Neural cell (in vitro differentiated cells): Measurements from ENCODE around the gene TRIM2. TPM values are rescaled to one million over a fixed set of nuclear protein-coding genes. Genes with fewer than 3 reads are reported as not detected.

Experiments
- H2AFZ ChIP-seq: fragments of 200-600, 300-800 bp; sonication (generic), shearing (Covaris generic); 2 replicates; pipeline ENCODE4 v1.6.0; 2014; ENCODE audit warnings: low read depth, mild to moderate bottlenecking, antibody characterized with exemption, low read length, moderate library complexity
- H3F3A ChIP-seq: fragments of 200-600 bp; shearing (Covaris generic); 2 replicates; pipeline ENCODE4 v1.6.1; 2016; ENCODE audit warnings: mild to moderate bottlenecking, moderate library complexity, mixed read lengths, antibody characterized with exemption, low read length; ENCODE audit not compliant: insufficient read depth, poor library complexity, severe bottlenecking
- H3K27ac ChIP-seq: fragments of 200-600, 300-800 bp; sonication (generic), shearing (Covaris generic); 2 replicates; pipeline ENCODE4 v1.5.1; 2014; ENCODE audit warnings: mild to moderate bottlenecking, low read length, moderate library complexity
- H3K27me3 ChIP-seq: fragments of 300-800, 200-600 bp; sonication (generic), shearing (Covaris generic); 2 replicates; pipeline ENCODE4 v1.6.0; 2014; ENCODE audit warnings: mild to moderate bottlenecking, low read depth, low read length, moderate library complexity; ENCODE audit not compliant: insufficient read depth
- H3K36me3 ChIP-seq: fragments of 300-800, 200-600 bp; sonication (generic), shearing (Covaris generic); 2 replicates; pipeline ENCODE4 v1.5.1; 2014; ENCODE audit warnings: mild to moderate bottlenecking, antibody characterized with exemption, low read length, moderate library complexity; ENCODE audit not compliant: insufficient read depth
- H3K4me2 ChIP-seq: fragments of 300-800, 200-600 bp; sonication (generic), shearing (Covaris generic); 2 replicates; pipeline ENCODE4 v1.6.0; 2014; ENCODE audit warnings: mild to moderate bottlenecking, low read length
- H3K4me3 ChIP-seq: fragments of 300-800, 200-600 bp; sonication (generic), shearing (Covaris generic); 2 replicates; pipeline ENCODE4 v1.5.1; 2014; ENCODE audit warnings: mild to moderate bottlenecking, low read length, moderate library complexity
- H3K79me2 ChIP-seq: fragments of 200-600 bp; shearing (Covaris generic); replicated peaks from 2 replicates; pipeline ENCODE4 v1.6.0; 2014; ENCODE audit warnings: mild to moderate bottlenecking, low read length, moderate library complexity; ENCODE audit not compliant: insufficient read depth
- H3K9ac ChIP-seq: fragments of 300-800, 200-600 bp; sonication (generic), shearing (Covaris generic); 2 replicates; pipeline ENCODE4 v1.6.1; 2016; ENCODE audit warnings: mild to moderate bottlenecking, low read length, mixed read lengths
- H3K9me2 ChIP-seq: fragments of 200-600 bp; shearing (Covaris generic); 2 replicates; pipeline ENCODE4 v1.6.1; 2016; ENCODE audit warnings: mild to moderate bottlenecking, low read length, mixed read lengths; ENCODE audit not compliant: insufficient read depth
- H3K9me3 ChIP-seq: fragments of 200-600, 300-800 bp; sonication (generic), shearing (Covaris generic); 2 replicates; pipeline ENCODE4 v1.6.1; 2016; ENCODE audit warnings: mild to moderate bottlenecking, mixed run types, low read length, moderate library complexity, mixed read lengths
- H4K20me1 ChIP-seq: fragments of 200-600 bp; shearing (Covaris generic); 2 replicates; pipeline ENCODE4 v1.6.1; 2016; ENCODE audit warnings: mild to moderate bottlenecking, mixed run types; ENCODE audit not compliant: insufficient read depth
- CTCF ChIP-seq: fragments of 450-650 bp; IDR thresholded peaks from 2 replicates; pipeline ENCODE4 v1.5.1; 2014; ENCODE audit warnings: antibody characterized with exemption, mild to moderate bottlenecking, moderate library complexity; ENCODE audit not compliant: poor library complexity, severe bottlenecking
- EP300 ChIP-seq: fragments of 450-650 bp; conservative IDR thresholded peaks from 2 replicates; pipeline ENCODE4 v1.6.1; 2014; ENCODE audit warnings: antibody characterized with exemption, mild to moderate bottlenecking, moderate library complexity; ENCODE audit not compliant: poor library complexity, severe bottlenecking
- EZH2 ChIP-seq: fragments of 200-600, 300-800 bp; shearing (Covaris generic), sonication (generic); IDR thresholded peaks from 2 replicates; pipeline ENCODE4 v1.6.1; 2014; ENCODE audit warnings: antibody characterized with exemption, low read length, borderline replicate concordance, mild to moderate bottlenecking; ENCODE audit not compliant: insufficient read depth, poor library complexity, severe bottlenecking
- MXI1 ChIP-seq: fragments of 450-650 bp; conservative IDR thresholded peaks from 2 replicates; pipeline ENCODE4 v1.6.1; 2014; ENCODE audit warnings: antibody characterized with exemption, mild to moderate bottlenecking; ENCODE audit not compliant: poor library complexity, severe bottlenecking
- POLR2AphosphoS5 ChIP-seq: IDR thresholded peaks from 2 replicates; pipeline ENCODE4 v1.6.1; 2012
- RAD21 ChIP-seq: fragments of 450-650 bp; conservative IDR thresholded peaks from 2 replicates; pipeline ENCODE4 v1.6.1; 2014; ENCODE audit warnings: antibody characterized with exemption, mild to moderate bottlenecking, moderate library complexity
- REST ChIP-seq: IDR thresholded peaks from 2 replicates; pipeline ENCODE4 v1.6.1; 2012; ENCODE audit warnings: borderline replicate concordance
- SMC3 ChIP-seq: fragments of 450-650 bp; conservative IDR thresholded peaks from 2 replicates; pipeline ENCODE4 v1.6.1; 2014; ENCODE audit warnings: antibody characterized with exemption, mild to moderate bottlenecking, moderate library complexity; ENCODE audit not compliant: poor library complexity
- TAF1 ChIP-seq: IDR thresholded peaks from 2 replicates; pipeline ENCODE4 v1.6.1; 2012; ENCODE audit warnings: low read depth
- polyA plus RNA-seq: library from polyadenylated mRNA; depleted of rRNA; stranded (reverse); fragments of >200 nt; gene quantifications from 2 replicates; pipeline ENCODE4 v1.2.3, GENCODE V29; 2014

Gene TRIM2
- polyA plus RNA-seq, 1 donor from 2014 or later, result 261 TPM

GRCh38 chr4:153239409-153239808, 35.2 kb downstream of the TRIM2 start:
- H3F3A ChIP-seq, result peaks cover 9% of the 10 kb centered on the region
- H3K4me2 ChIP-seq, result no peak overlapping the region
- H3K27me3 ChIP-seq, result no peaks in the 10 kb centered on the region
- no peak overlapping the region for H3K27ac ChIP-seq
- H2AFZ ChIP-seq, result no peak overlapping the region
- no peak overlapping the region for H3K9ac ChIP-seq
- H4K20me1 ChIP-seq, result no peaks in the 10 kb centered on the region
- peaks cover 4% of the 10 kb centered on the region for H3K36me3 ChIP-seq
- H3K9me2 ChIP-seq, result no peaks in the 10 kb centered on the region
- H3K9me3 ChIP-seq, result no peaks in the 10 kb centered on the region
- no peak for TF ChIP-seq POLR2AphosphoS5
- TF ChIP-seq EZH2, result no peak
- no peak for TF ChIP-seq REST
- TF ChIP-seq EP300, result no peak
- TF ChIP-seq SMC3, result no peak
- TF ChIP-seq MXI1, result no peak
- TF ChIP-seq RAD21, result no peak
- no peak for TF ChIP-seq TAF1
- no peak for TF ChIP-seq CTCF
- peaks cover 27% of the 10 kb centered on the region for H3K79me2 ChIP-seq
- no peak overlapping the region for H3K4me3 ChIP-seq

GRCh38 chr4:153241295-153241694, 37.1 kb downstream of the TRIM2 start:
- Histone ChIP-seq H3K27me3 (no peaks in the 10 kb centered on the region), H3K4me3 (no peak overlapping the region), H3K9me3 (no peaks in the 10 kb centered on the region), H3F3A (peaks cover 9% of the 10 kb centered on the region), H3K9ac (no peak overlapping the region), H4K20me1 (no peaks in the 10 kb centered on the region), H3K4me2 (no peak overlapping the region), H3K79me2 (peaks cover 37% of the 10 kb centered on the region), H2AFZ (no peak overlapping the region), H3K27ac (no peak overlapping the region), H3K9me2 (no peaks in the 10 kb centered on the region), H3K36me3 (peaks cover 4% of the 10 kb centered on the region)
- TF ChIP-seq REST (no peak), RAD21 (no peak), SMC3 (no peak), POLR2AphosphoS5 (no peak), TAF1 (no peak), MXI1 (no peak), EP300 (no peak), CTCF (no peak), EZH2 (no peak)
